HG03432 (cell line): ENCODE data around the gene ADI1.
"Not testable (repeated sequence)": the region's sequence is repeated elsewhere in the genome, so short reads cannot be mapped to it uniquely, and the experiment has no call there.

Source experiments
- ATAC-seq: cut with Tn5 transposase; IDR thresholded peaks from one replicate; pipeline ENCODE4 v1.9.1; 2021; ENCODE audit warnings: mild to moderate bottlenecking, moderate library complexity; ENCODE audit not compliant: unreplicated experiment

Gene ADI1

DNA sequence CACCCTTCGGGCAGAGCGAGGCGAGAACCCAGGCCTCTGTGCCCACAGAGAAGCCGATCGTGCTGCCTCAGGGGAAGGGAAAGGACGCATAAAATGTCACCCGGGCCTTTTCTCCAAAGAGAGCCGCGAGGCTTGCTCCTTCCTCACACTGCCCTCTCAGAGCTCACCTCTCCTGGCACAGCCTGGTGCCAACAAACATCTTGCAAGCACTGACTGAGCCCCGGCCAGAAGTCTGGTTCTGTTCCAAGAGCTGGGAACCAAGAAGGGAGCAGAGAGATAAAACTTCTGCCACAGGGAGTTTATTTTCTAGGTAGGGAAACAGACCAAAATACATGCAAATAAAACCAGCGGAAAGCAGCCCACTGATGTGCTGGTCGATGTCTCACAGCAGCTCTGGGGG, 13.6 kb upstream of the ADI1 start:
- no peak for ATAC-seq

GRCh38 chr2:3529316-3530025, 10.1 kb upstream of the ADI1 start:
- no peak for ATAC-seq

GRCh38 chr2:3527886-3528785, 8.8 kb upstream of the ADI1 start:
- no peak for ATAC-seq

GRCh38 chr2:3526871-3527270, 7.5 kb upstream of the ADI1 start:
- no peak for ATAC-seq

- ATAC-seq, result no peak
Measured at GRCh38 chr2:3523551-3524041, 4.3 kb upstream of the ADI1 start.

DNA sequence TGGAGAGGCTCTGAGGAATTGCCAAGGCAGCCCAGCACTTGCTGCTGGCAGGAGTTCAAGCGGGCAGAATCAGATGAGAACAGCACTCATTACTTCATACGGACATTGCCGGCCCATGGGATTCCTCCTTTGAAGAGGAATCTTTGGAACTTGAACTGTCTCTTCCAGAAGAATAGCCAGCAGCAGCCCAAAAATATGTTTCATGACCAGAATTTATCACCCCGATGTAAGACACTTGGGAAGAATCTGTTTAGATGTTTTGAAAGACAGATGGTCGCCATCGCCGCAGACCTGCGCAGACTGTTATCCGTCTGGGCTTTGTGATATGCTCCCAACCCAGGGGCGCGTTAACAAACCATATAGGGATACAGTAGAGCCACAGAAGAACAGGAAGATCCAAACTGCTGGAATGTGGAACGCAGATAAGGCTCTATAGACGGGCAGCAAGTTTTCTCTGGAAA, 3.7 kb upstream of the ADI1 start:
- no peak for ATAC-seq

DNA sequence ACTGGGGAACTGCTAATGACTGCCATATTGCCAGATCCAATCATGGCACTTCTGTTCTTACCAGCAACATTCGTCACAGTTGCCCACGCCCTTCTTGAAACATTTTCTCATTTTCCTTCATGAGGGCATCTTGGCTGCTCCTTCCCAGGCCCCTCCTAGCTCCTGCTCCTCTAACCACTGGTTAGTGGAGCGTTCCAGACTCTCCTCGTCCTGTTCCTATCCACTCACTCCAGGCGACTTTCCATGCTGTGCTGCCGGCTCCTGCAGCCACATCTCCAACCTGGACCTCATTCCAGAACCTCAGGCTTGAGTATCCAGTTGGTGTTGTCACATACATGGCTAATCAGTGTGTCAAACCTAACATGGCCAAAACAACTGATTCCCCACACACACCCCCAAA, 1.3 kb upstream of the ADI1 start:
- no peak for ATAC-seq

DNA sequence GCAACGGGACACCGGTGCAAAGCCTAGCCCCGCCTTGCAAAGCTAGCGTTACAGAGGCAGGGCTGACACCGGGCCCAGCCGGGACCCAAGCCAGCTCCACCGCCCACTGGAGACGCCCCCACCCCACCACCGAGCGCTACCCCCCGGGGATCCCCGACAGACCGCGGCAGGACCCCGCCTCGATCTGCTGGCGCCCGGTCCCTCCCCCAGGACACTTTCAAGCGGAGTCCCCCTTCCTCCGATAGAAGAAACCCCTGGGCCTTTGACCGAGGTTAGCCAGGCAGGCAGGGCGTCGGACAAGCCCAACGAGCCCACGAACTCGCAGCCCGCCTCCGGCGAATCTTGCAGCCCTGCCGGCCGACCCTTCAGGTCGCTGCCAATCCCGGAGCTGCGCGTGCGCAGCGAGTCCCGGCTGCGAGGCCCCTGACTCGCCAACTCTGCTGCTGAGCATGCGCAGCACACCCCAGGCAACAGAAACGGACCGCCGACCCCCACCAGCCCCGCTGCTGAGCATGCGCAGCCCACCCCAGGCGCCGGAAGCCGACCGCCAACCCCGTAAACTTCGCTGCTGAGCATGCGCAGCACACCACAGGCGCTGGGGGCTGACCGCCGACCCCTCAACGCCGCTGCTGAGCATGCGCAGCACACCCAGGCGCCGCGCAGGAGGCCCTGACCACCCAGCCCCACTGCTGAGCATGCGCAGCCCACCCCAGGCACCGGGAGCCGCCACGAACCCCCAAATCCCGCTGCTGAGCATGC, 656 bp downstream of the ADI1 start:
- peak; percentile 82 for ATAC-seq

- ATAC-seq, result no peak
Measured at GRCh38 chr2:3517948-3518495, 1.3 kb downstream of the ADI1 start.

DNA sequence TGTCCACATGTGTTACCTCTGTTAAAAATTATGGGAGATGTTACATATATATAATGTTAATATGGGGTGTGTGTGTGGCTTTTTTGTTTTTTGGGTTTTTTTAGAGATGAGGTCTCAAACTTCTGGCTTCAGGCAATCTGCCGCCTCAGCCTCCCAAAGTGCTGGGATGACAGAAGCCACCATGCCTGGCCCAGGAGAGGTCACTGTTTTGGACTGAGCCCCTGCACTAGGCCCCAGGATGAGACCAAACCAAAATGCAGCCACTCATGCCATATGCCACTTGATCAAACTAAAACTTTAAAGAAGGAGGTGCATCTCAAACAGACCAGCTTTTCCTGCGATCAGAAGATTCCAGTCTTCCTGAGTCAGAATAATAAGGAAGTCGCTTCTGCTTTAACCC, 2.5 kb downstream of the ADI1 start:
- no peak for ATAC-seq

GRCh38 chr2:3515438-3515837, 3.9 kb downstream of the ADI1 start:
- not testable (repeated sequence) for ATAC-seq

GRCh38 chr2:3513026-3513810, 6.1 kb downstream of the ADI1 start:
- ATAC-seq, result no peak

DNA sequence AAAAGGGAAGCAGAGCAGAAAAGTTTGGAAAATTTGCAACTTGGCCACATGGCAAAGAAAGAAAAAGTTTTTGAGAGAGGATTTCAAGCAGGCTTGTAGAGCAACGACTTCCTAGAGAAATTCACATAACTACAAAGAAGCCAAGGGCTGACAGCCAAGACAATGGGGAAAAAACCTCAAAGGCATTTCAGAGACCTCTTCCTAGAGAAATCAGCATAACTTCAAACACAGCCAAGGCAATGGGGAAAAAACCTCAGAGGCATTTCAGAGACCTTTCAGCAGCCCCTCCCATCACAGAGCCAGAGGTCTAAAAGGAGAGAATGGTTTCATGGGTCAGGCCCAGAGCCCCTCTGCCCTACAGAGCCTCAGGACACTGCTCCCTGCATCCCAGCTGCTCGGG, 7.2 kb downstream of the ADI1 start:
- no peak for ATAC-seq

DNA sequence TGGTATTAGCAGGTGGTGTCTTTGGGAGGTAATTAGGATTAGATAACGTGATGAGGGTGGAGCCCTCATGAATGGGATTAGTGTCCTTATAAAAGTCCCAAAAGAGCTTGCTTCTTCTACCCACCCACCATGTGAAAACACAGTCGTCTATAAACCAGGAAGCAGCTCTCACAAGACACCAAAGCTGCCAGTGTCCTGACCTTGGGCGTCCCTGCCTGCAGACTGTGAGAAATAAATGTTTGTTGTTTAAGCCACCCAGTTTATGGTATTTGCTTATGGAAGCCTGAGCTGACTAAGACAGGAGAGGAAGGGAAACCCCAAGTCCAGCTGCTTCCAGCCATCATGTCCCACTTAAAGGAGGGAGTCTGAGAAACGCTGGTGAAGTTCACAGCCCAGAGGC, 13.6 kb downstream of the ADI1 start:
- no peak for ATAC-seq

- ATAC-seq, result no peak
Measured at GRCh38 chr2:3504741-3505140, 14.6 kb downstream of the ADI1 start.

DNA sequence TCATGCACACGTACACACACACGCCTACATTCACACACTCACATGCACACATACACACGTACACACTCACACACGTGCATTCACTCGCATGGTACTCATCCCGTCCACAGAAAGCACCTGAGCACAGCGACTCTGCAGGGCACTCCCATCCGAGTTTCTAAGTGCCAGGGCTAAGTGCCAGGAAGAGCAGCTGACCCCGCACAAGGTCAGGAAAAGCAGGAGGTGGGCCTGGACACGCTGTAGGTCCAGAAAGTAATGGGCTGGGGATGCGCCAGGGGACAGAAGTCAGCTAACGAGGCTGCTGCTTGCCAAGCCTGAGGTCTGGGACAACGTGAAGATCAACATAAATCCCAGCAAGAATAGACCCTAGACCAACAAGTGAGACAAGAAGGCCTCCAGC, 15.8 kb downstream of the ADI1 start:
- ATAC-seq, result no peak

DNA sequence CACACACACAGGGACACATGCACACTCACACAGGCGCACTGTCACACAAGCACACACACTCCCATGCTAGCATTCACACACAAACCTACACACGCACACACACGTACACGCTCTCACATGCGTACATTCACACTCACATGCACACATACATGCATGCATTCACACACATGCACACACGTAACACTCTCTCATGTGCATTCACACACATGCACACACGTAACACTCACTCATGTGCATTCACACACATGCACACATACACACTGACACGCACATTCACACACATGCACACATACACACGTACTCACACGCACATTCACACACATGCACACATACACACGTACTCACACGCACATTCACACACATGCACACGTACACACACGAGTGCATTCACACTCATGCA, 16.3 kb downstream of the ADI1 start:
- ATAC-seq, result no peak

DNA sequence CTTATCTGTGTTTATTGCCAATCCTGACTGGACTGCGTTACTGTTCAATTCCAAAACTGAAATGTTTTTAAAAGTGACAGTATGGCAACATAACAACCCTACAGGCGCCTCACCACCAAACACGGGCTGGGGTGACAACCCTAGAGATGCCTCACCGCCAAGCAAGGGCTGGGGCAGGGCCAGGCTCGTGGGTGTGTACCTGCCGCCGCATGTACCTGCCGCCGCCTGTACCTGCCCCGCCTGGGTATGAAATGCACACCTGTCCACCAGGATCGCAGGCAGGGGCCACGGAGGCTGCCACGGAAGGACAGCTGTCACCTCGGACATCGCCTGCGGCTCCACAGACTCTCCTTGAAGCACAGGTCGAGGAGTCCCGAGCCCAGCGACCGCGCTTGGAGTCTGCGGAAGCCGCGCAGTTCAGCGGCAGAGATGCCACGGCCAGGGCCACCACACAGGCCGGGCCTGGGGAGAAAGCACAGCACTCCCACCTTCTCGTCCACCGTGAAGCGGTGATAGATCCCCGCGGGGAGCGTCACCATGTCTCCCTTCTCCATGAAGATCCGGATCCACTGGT, 18.9 kb downstream of the ADI1 start:
- ATAC-seq, result no peak

DNA sequence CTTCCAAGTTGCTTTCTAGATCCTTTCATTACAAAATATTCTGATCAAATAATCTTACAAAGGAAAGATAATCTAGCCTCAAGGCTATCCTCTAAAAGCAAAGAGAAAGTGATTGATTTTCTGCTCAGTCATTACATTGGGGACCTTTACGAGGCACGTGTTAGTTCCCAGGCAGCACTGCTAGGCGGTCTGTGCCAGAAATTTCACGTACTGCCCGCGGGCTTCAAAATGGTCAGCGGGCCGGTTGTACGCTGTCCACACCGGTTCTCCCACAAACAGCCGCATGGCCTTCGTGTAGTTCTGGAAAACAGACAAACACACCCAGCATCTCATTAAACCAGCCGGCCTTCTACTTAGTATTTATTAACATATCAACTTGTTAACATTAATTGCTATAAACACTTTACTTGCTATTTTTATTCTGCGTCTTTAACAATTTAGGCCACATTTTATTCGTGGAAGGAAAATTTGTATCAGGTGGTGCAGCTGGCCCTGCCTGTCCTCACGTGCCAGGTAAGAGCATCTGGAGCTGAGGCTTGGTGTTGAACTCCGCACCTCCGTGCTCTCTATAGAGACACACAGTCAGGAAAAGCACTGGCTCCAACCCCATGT, 20.4 kb downstream of the ADI1 start:
- ATAC-seq, result no peak
